HG03135 (cell line): ENCODE data around the gene SEMA3G.

ENCODE experiments used
- ATAC-seq: cut with Tn5 transposase; IDR thresholded peaks from one replicate; pipeline ENCODE4 v1.9.1; 2021; ENCODE audit warnings: mild to moderate bottlenecking, moderate library complexity; ENCODE audit not compliant: unreplicated experiment

The SEMA3G gene

GRCh38 chr3:52454250-52454937 lies 9.5 kb upstream of the SEMA3G start:
- no peak for ATAC-seq

GRCh38 chr3:52453496-52454249 lies 8.8 kb upstream of the SEMA3G start, which contains the start of gene TNNC1:
Gene TNNC1 (minus strand): TSS chr3:52454041. CDS start chr3:52454015, 26 bp downstream.
- ATAC-seq = no peak

GRCh38 chr3:52452570-52453221 lies 7.8 kb upstream of the SEMA3G start:
- ATAC-seq = no peak

- ATAC-seq = no peak
Measured at GRCh38 chr3:52452126-52452525, 7.2 kb upstream of the SEMA3G start.

- ATAC-seq = no peak
Measured at GRCh38 chr3:52451237-52452083, 6.6 kb upstream of the SEMA3G start.

- no peak for ATAC-seq
Measured at GRCh38 chr3:52450489-52451236, 5.8 kb upstream of the SEMA3G start.

GRCh38 chr3:52447512-52448355 lies 2.8 kb upstream of the SEMA3G start:
- no peak for ATAC-seq

- ATAC-seq = no peak
Measured at GRCh38 chr3:52446631-52447511, 2.0 kb upstream of the SEMA3G start.

- no peak for ATAC-seq
Measured at GRCh38 chr3:52446042-52446441, 1.1 kb upstream of the SEMA3G start.

- ATAC-seq = no peak
Measured at GRCh38 chr3:52443791-52444687, 864 bp downstream of the SEMA3G start.

- ATAC-seq = no peak
Measured at GRCh38 chr3:52443268-52443610, 1.7 kb downstream of the SEMA3G start.

GRCh38 chr3:52442409-52443267 lies 2.3 kb downstream of the SEMA3G start:
- no peak for ATAC-seq

GRCh38 chr3:52441772-52442332 lies 3.1 kb downstream of the SEMA3G start:
- ATAC-seq = no peak

- ATAC-seq = no peak
Measured at GRCh38 chr3:52441091-52441771, 3.7 kb downstream of the SEMA3G start.

- ATAC-seq = no peak
Measured at GRCh38 chr3:52440671-52441070, 4.2 kb downstream of the SEMA3G start.

GRCh38 chr3:52440249-52440551 lies 4.7 kb downstream of the SEMA3G start:
- ATAC-seq = no peak
